WERI-Rb-1 (cell line): ENCODE data around the gene NR3C1.

Source experiments
- DNase-seq: peaks from one replicate; pipeline ENCODE4 v3.0.0-alpha.2; 2020
- H3K27ac ChIP-seq: fragments of 250-450 bp; sonication (Bioruptor Pico); 2 replicates; pipeline ENCODE4 v1.5.1; 2020; ENCODE audit warnings: mild to moderate bottlenecking, moderate library complexity
- H3K27me3 ChIP-seq: fragments of 250-450 bp; sonication (Bioruptor Pico); 2 replicates; pipeline ENCODE4 v1.5.1; 2021; ENCODE audit warnings: mild to moderate bottlenecking, low read depth, moderate library complexity; ENCODE audit not compliant: insufficient read depth, severe bottlenecking
- H3K36me3 ChIP-seq: fragments of 250-450 bp; sonication (Bioruptor Pico); 2 replicates; pipeline ENCODE4 v1.5.1; 2020; ENCODE audit warnings: mild to moderate bottlenecking, moderate library complexity
- H3K4me3 ChIP-seq: 2 replicates; pipeline ENCODE4 v1.5.1; 2011; ENCODE audit warnings: low read depth, mild to moderate bottlenecking, control low read depth, low read length
- H3K9me3 ChIP-seq: fragments of 250-450 bp; sonication (Bioruptor Pico); 2 replicates; pipeline ENCODE4 v1.5.1; 2021; ENCODE audit warnings: mild to moderate bottlenecking, moderate library complexity; ENCODE audit not compliant: severe bottlenecking
- CTCF ChIP-seq: IDR thresholded peaks from 2 replicates; pipeline ENCODE4 v1.5.1; 2011; ENCODE audit warnings: low read depth, mild to moderate bottlenecking, control low read depth, inconsistent platforms, low read length

The NR3C1 gene

GRCh38 chr5:143277536-143277935 lies 126.0 kb downstream of the NR3C1 start:
- DNase-seq, result no peak
- H3K36me3 ChIP-seq, result no peaks in the 10 kb centered on the region
- H3K27me3 ChIP-seq, result no peaks in the 10 kb centered on the region
- H3K27ac ChIP-seq, result no peak overlapping the region
- H3K9me3 ChIP-seq, result no peaks in the 10 kb centered on the region
- no peak for TF ChIP-seq CTCF
- H3K4me3 ChIP-seq, result no peak overlapping the region

- Histone ChIP-seq H3K36me3 (no peaks in the 10 kb centered on the region), H3K4me3 (no peak overlapping the region), H3K27me3 (no peaks in the 10 kb centered on the region), H3K9me3 (no peaks in the 10 kb centered on the region), H3K27ac (no peak overlapping the region)
- no peak for TF ChIP-seq CTCF
- no peak for DNase-seq
These were observed 127.7 kb downstream of the NR3C1 start for GRCh38 chr5:143275512-143276363.

- Histone ChIP-seq H3K9me3 (no peaks in the 10 kb centered on the region), H3K27ac (no peak overlapping the region), H3K4me3 (no peak overlapping the region), H3K27me3 (no peaks in the 10 kb centered on the region), H3K36me3 (no peaks in the 10 kb centered on the region)
- no peak for TF ChIP-seq CTCF
- DNase-seq, result no peak
These were observed 128.5 kb downstream of the NR3C1 start for GRCh38 chr5:143274952-143275351.

GRCh38 chr5:143271431-143271830 lies 132.1 kb downstream of the NR3C1 start:
- DNase-seq, result no peak
- TF ChIP-seq CTCF, result no peak
- H3K27ac ChIP-seq, result no peak overlapping the region

GRCh38 chr5:143268388-143268787 lies 135.1 kb downstream of the NR3C1 start:
- H3K4me3 ChIP-seq, result no peak overlapping the region
- DNase-seq, result no peak
- H3K36me3 ChIP-seq, result no peaks in the 10 kb centered on the region
- TF ChIP-seq CTCF, result no peak
- no peaks in the 10 kb centered on the region for H3K9me3 ChIP-seq
- H3K27me3 ChIP-seq, result no peaks in the 10 kb centered on the region
- no peak overlapping the region for H3K27ac ChIP-seq

More at GRCh38 chr5:143271431-143271830, 132.1 kb downstream of the NR3C1 start:
- H3K4me3 ChIP-seq, result no peak overlapping the region
- no peaks in the 10 kb centered on the region for H3K36me3 ChIP-seq
- H3K9me3 ChIP-seq, result no peaks in the 10 kb centered on the region
- no peaks in the 10 kb centered on the region for H3K27me3 ChIP-seq

GRCh38 chr5:143267186-143267585 lies 136.3 kb downstream of the NR3C1 start:
- Histone ChIP-seq H3K27ac (no peak overlapping the region), H3K36me3 (no peaks in the 10 kb centered on the region), H3K27me3 (no peaks in the 10 kb centered on the region), H3K4me3 (no peak overlapping the region), H3K9me3 (no peaks in the 10 kb centered on the region)
- TF ChIP-seq CTCF, result no peak
- no peak for DNase-seq
